HCT116 (cell line): Measurements from ENCODE around the gene UNK. TPM values are rescaled to one million over a fixed set of nuclear protein-coding genes. Genes with fewer than 3 reads are reported as not detected.
"Not testable (repeated sequence)": the region's sequence is repeated elsewhere in the genome, so short reads cannot be mapped to it uniquely, and the experiment has no call there.

ENCODE experiments used
- ATAC-seq: fragments of 200-7000 bp; cut with Tn5 transposase; 2 replicates; pipeline ENCODE4 v1.9.1; 2020; ENCODE audit warnings: mild to moderate bottlenecking, moderate library complexity
- BruUV-seq: library from RNA; stranded (reverse); fragments of 400-500 nt; replicated peaks from 2 replicates; lab custom pipeline; 2021; lab: Mats Ljungman, UMichigan
- CTCF ChIA-PET: fragments of 300-600 bp; sonication (Branson Sonifier 250); formaldehyde crosslinking; loops from one replicate; lab custom pipeline; 2021; ENCODE audit warnings: antibody characterized with exemption; lab: Charles Lee
- POLR2A ChIA-PET: fragments of 300-600, 350-600 bp; sonication (Branson Sonifier 250); formaldehyde crosslinking; loops from one replicate; lab custom pipeline; 2021; ENCODE audit warnings: antibody characterized with exemption; lab: Charles Lee
- RAD21 ChIA-PET, 2 experiments: fragments of 300-600 bp; sonication (Branson Sonifier 250); formaldehyde crosslinking; loops; one replicate each; lab custom pipeline; 2023; ENCODE audit warnings: low total read pairs in 2 of 2; ENCODE audit not compliant: uncharacterized antibody in 2 of 2, unreplicated experiment in 2 of 2, low non-redundant PET in 1 of 2; lab: Charles Lee
- DNase-seq: peaks from one replicate; pipeline ENCODE4 v3.0.0-alpha.2; 2010; ENCODE audit warnings: low read depth, low spot score
- H2AFZ ChIP-seq: fragments of 200-600 bp; shearing (Covaris generic), sonication (generic); 2 replicates; pipeline ENCODE4 v1.6.1; 2017; ENCODE audit warnings: low read depth, mixed run types, mixed read lengths, antibody characterized with exemption, low read length; ENCODE audit not compliant: poor library complexity, severe bottlenecking
- H3K27ac ChIP-seq: 2 replicates; pipeline ENCODE4 v1.5.1; 2012; ENCODE audit warnings: low read depth, low read length
- H3K27me3 ChIP-seq: fragments of 200-600 bp; sonication (generic); 2 replicates; pipeline ENCODE4 v1.6.1; 2016; ENCODE audit warnings: mixed run types, low read length, mixed read lengths; ENCODE audit not compliant: insufficient read depth
- H3K36me3 ChIP-seq, 2 experiments: fragments of 200-500 bp in 1 of 2; fragments of 200-600 bp in 1 of 2; sonication (Bioruptor generic) in 1 of 2; sonication (generic) in 1 of 2; 2 replicates each; pipeline versions ENCODE4 v1.5.1 to v1.6.1; 2014 to 2016; ENCODE audit warnings: low read length in 2 of 2, inconsistent platforms in 1 of 2, mixed read lengths in 1 of 2, mixed run types in 1 of 2; ENCODE audit not compliant: insufficient read depth in 2 of 2, control insufficient read depth in 1 of 2
- H3K4me1 ChIP-seq, 2 experiments: fragments of 200-600 bp in 1 of 2; sonication (generic) in 1 of 2; 2 replicates each; pipeline versions ENCODE4 v1.5.1 to v1.6.1; 2012 to 2017; ENCODE audit warnings: low read length in 2 of 2, inconsistent platforms in 1 of 2, mild to moderate bottlenecking in 1 of 2, mixed read lengths in 1 of 2, mixed run types in 1 of 2, moderate library complexity in 1 of 2; ENCODE audit not compliant: insufficient read depth in 2 of 2, control insufficient read depth in 1 of 2
- H3K4me2 ChIP-seq: fragments of 200-600 bp; sonication (generic); 2 replicates; pipeline ENCODE4 v1.6.1; 2017; ENCODE audit warnings: mixed run types, low read length, mixed read lengths
- H3K4me3 ChIP-seq, 2 experiments: fragments of 200-600 bp in 1 of 2; sonication (generic) in 1 of 2; replicated peaks in 1 of 2; 2 replicates each; pipeline ENCODE4 v1.5.1; 2011 to 2016; ENCODE audit warnings: low read length in 2 of 2, control low read depth in 1 of 2, low read depth in 1 of 2, mild to moderate bottlenecking in 1 of 2, mixed read lengths in 1 of 2, mixed run types in 1 of 2
- H3K79me2 ChIP-seq: fragments of 200-600 bp; sonication (generic); 2 replicates; pipeline ENCODE4 v1.6.1; 2017; ENCODE audit warnings: mild to moderate bottlenecking, mixed run types, low read length, moderate library complexity, mixed read lengths; ENCODE audit not compliant: insufficient read depth
- H3K9ac ChIP-seq: fragments of 200-600 bp; sonication (generic); 2 replicates; pipeline ENCODE4 v1.6.1; 2016; ENCODE audit warnings: low read length, mixed read lengths
- H3K9me2 ChIP-seq: fragments of 200-600 bp; sonication (generic), shearing (Covaris generic); 2 replicates; pipeline ENCODE4 v1.6.1; 2017; ENCODE audit warnings: mixed run types, mild to moderate bottlenecking, moderate library complexity; ENCODE audit not compliant: insufficient read depth
- H3K9me3 ChIP-seq, 2 experiments: fragments of 200-500 bp in 1 of 2; fragments of 200-600 bp in 1 of 2; sonication (Bioruptor generic) in 1 of 2; sonication (generic) in 1 of 2; 2 replicates each; pipeline ENCODE4 v1.6.1; 2014 to 2017; ENCODE audit warnings: low read length in 2 of 2, mixed read lengths in 2 of 2, inconsistent platforms in 1 of 2, low read depth in 1 of 2, mild to moderate bottlenecking in 1 of 2, mixed run types in 1 of 2, moderate library complexity in 1 of 2; ENCODE audit not compliant: control insufficient read depth in 1 of 2, insufficient read depth in 1 of 2
- H4K20me1 ChIP-seq: fragments of 200-600 bp; sonication (generic), shearing (Covaris generic); 2 replicates; pipeline ENCODE4 v1.6.1; 2017; ENCODE audit warnings: mixed run types, mild to moderate bottlenecking, moderate library complexity; ENCODE audit not compliant: insufficient read depth
- POLR2A ChIP-seq: IDR thresholded peaks from 2 replicates; pipeline ENCODE4 v1.7.0; 2011; ENCODE audit warnings: borderline replicate concordance; ENCODE audit not compliant: insufficient read depth, insufficient read length; ENCODE audit errors: extremely low read depth
- SIN3A ChIP-seq: IDR thresholded peaks from 2 replicates; pipeline ENCODE4 v1.6.1; 2012; ENCODE audit warnings: low read depth
- SP1 ChIP-seq: IDR thresholded peaks from 2 replicates; pipeline ENCODE4 v1.6.1; 2012; ENCODE audit warnings: low read depth
- ZFX ChIP-seq: fragments of 450-650 bp; IDR thresholded peaks from 2 replicates; pipeline ENCODE4 v1.6.1; 2017
- intact Hi-C: fragments of 100-400 bp; cut with micrococcal nuclease; formaldehyde crosslinking; loops from 2 replicates; pipeline ENCODE4 v1.10.0; 2022
- total RNA-seq: library from RNA; stranded (reverse); gene quantifications from one replicate; pipeline ENCODE4 v1.2.1, GENCODE V29; 2021; ENCODE audit not compliant: unreplicated experiment

The UNK gene
- total RNA-seq, 1 experiment from 2014 or later: 40.6 TPM

- TF ChIP-seq SIN3A (no peak), POLR2A (no peak), SP1 (no peak), ZFX (0 out of 2 replicates have a peak, but pooled peaks have one; percentile 15)
- TF ChIP-seq, all 23 proteins: peak for 1
- no peak for DNase-seq
- no peak for ATAC-seq
- peak overlapping the region; percentile 43 for H2AFZ ChIP-seq
- H3K4me3 ChIP-seq: no peak overlapping the region
- no peaks in the 10 kb centered on the region; the same call in 1 of the 2 replicates for H3K79me2 ChIP-seq
- intact Hi-C loops: no loop called here
- peaks cover 46 to 59% of the 10 kb centered on the region in 2 experiments for H3K4me1 ChIP-seq
- no peaks in the 10 kb centered on the region for H3K9me2 ChIP-seq
- peaks cover 0 to 4% of the 10 kb centered on the region in 2 experiments; a peak in 1 of 4 replicates for H3K36me3 ChIP-seq
- RAD21 ChIA-PET: no interaction called here
- POLR2A ChIA-PET: interaction anchor here (0.6 to 5.0 kb wide), 5 partner anchors 14 to 93 kb away, joined by 3 to 27 read pairs (median 7); partner anchors contain the start of genes TRIM65 and WBP2
- CTCF ChIA-PET: interaction anchor here (2.1 to 5.0 kb wide), 2 partner anchors 9 to 14 kb away, joined by 5 to 52 read pairs; partner anchors contain the start of gene WBP2
- peak overlapping the region; percentile 54; the same call in 1 of the 2 replicates for H3K27ac ChIP-seq
- no peaks in the 10 kb centered on the region for H3K9me3 ChIP-seq
- no TSS peak for BruUV-seq
- H4K20me1 ChIP-seq: no peaks in the 10 kb centered on the region
- peak overlapping the region; percentile 31 for H3K9ac ChIP-seq
- H3K4me2 ChIP-seq: peak overlapping the region; percentile 44
- no peaks in the 10 kb centered on the region for H3K27me3 ChIP-seq
Observed at GRCh38 chr17:75869282-75870141, 84.9 kb downstream of the UNK start.

- H3K9ac ChIP-seq, intact Hi-C loops, H3K36me3 ChIP-seq, H2AFZ ChIP-seq, H4K20me1 ChIP-seq, H3K79me2 ChIP-seq, DNase-seq, RAD21 ChIA-PET, H3K9me2 ChIP-seq, H3K27me3 ChIP-seq, ATAC-seq, H3K9me3 ChIP-seq, H3K4me3 ChIP-seq, BruUV-seq: not testable (repeated sequence)
- peak overlapping the region; percentile 44; the same call in 1 of the 2 replicates for H3K4me2 ChIP-seq
- ChIA-PET POLR2A (interaction anchor here (0.6 to 5.0 kb wide), 5 partner anchors 15 to 94 kb away, joined by 3 to 27 read pairs (median 7); partner anchors contain the start of genes TRIM65 and WBP2), CTCF (interaction anchor here (2.1 to 5.0 kb wide), 2 partner anchors 10 to 15 kb away, joined by 5 to 52 read pairs; partner anchors contain the start of gene WBP2)
- H3K4me1 ChIP-seq: peaks cover 51 to 62% of the 10 kb centered on the region in 2 experiments
- peak overlapping the region; percentile 54; the same call in 1 of the 2 replicates for H3K27ac ChIP-seq
Observed at GRCh38 chr17:75870228-75870627, 85.6 kb downstream of the UNK start.
